Measurements from ENCODE around the gene IDE.
A peak's percentile ranks its signal among the peaks of the same experiment; 100 is the strongest.

DNA sequence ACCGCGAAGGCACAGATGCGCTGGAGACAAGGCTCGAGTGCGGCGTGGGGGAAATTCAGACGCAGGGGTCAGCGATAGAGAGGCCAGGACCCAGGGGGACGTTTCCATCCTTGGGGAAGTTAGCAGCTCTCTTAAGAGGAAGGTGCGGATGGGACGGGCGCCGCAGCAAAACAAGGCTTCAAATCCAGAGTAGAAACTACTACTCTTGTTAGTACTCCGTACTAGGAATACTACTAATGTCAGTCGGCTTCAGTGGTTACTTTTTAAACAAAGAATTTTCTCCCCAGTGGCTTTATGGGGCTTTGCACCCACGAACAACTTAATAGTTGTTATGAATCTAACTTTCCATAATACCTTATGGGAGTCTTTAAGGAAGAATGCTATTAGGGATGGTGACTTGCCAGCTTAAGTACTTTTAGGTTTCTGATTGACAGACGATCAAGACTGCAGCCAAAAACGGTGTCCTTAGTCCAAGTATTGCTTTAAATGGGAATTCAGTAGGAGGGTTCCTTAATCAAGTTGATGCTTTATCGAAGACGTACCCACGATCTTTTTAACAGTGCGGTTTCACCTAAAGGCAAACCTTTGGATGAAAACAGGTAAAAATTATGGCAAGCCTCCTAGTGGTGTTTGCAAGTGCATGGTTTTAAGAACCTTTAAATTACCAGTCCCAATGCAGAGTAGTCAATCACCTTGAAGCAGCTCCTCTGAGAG is 812 bp upstream of the IDE start:
- TF ChIP-seq, protein P1, sequence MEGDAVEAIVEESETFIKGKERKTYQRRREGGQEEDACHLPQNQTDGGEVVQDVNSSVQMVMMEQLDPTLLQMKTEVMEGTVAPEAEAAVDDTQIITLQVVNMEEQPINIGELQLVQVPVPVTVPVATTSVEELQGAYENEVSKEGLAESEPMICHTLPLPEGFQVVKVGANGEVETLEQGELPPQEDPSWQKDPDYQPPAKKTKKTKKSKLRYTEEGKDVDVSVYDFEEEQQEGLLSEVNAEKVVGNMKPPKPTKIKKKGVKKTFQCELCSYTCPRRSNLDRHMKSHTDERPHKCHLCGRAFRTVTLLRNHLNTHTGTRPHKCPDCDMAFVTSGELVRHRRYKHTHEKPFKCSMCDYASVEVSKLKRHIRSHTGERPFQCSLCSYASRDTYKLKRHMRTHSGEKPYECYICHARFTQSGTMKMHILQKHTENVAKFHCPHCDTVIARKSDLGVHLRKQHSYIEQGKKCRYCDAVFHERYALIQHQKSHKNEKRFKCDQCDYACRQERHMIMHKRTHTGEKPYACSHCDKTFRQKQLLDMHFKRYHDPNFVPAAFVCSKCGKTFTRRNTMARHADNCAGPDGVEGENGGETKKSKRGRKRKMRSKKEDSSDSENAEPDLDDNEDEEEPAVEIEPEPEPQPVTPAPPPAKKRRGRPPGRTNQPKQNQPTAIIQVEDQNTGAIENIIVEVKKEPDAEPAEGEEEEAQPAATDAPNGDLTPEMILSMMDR (IDR thresholded peaks at IDR 0.05), result peak in 2 of 6 experiments; percentile 4 to 39
- TF ChIP-seq POLR2A (IDR thresholded peaks at IDR 0.05), result no peak
